Measurements from ENCODE around the gene INO80.

- TF ChIP-seq, protein P1, sequence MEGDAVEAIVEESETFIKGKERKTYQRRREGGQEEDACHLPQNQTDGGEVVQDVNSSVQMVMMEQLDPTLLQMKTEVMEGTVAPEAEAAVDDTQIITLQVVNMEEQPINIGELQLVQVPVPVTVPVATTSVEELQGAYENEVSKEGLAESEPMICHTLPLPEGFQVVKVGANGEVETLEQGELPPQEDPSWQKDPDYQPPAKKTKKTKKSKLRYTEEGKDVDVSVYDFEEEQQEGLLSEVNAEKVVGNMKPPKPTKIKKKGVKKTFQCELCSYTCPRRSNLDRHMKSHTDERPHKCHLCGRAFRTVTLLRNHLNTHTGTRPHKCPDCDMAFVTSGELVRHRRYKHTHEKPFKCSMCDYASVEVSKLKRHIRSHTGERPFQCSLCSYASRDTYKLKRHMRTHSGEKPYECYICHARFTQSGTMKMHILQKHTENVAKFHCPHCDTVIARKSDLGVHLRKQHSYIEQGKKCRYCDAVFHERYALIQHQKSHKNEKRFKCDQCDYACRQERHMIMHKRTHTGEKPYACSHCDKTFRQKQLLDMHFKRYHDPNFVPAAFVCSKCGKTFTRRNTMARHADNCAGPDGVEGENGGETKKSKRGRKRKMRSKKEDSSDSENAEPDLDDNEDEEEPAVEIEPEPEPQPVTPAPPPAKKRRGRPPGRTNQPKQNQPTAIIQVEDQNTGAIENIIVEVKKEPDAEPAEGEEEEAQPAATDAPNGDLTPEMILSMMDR (conservative IDR thresholded peaks at IDR 0.05; ENCODE audit: low read length): no peak
- no peak for TF ChIP-seq EZH2phosphoT487 (IDR thresholded peaks at IDR 0.05; ENCODE audit: borderline replicate concordance)
Observed at GRCh38 chr15:41105348-41106334, 10.4 kb downstream of the INO80 start.

Measured in Loucy (cell line).